Neutrophil (primary cell): ENCODE results near the gene PAX8.

Source experiments
- H3K27ac ChIP-seq: fragments of 200-600 bp; sonication (generic); 2 replicates; pipeline ENCODE4 v1.5.1; 2016; ENCODE audit warnings: mild to moderate bottlenecking, moderate library complexity
- H3K27me3 ChIP-seq: fragments of 200-600 bp; sonication (generic); 2 replicates; pipeline ENCODE4 v1.6.0; 2016; ENCODE audit warnings: mild to moderate bottlenecking
- H3K36me3 ChIP-seq: fragments of 200-600 bp; sonication (generic); 2 replicates; pipeline ENCODE4 v1.5.1; 2017
- H3K4me1 ChIP-seq, 2 experiments: fragments of 200-600 bp in 1 of 2; sonication (generic) in 1 of 2; 1 replicate in 1 of 2; 2 replicates in 1 of 2; pipeline versions ENCODE4 v1.5.1 to v1.6.1; 2013 to 2016; ENCODE audit warnings: low read depth in 1 of 2, low read length in 1 of 2, mild to moderate bottlenecking in 1 of 2, moderate library complexity in 1 of 2; ENCODE audit not compliant: control insufficient read depth in 1 of 2, insufficient read depth in 1 of 2
- H3K4me3 ChIP-seq, 2 experiments: fragments of 200-600 bp in 1 of 2; sonication (generic) in 1 of 2; 1 replicate in 1 of 2; 2 replicates in 1 of 2; pipeline ENCODE4 v1.5.1; 2013 to 2016; ENCODE audit warnings: low read depth in 1 of 2, low read length in 1 of 2, mild to moderate bottlenecking in 1 of 2, moderate library complexity in 1 of 2
- H3K9me3 ChIP-seq: fragments of 200-600 bp; sonication (generic); 2 replicates; pipeline ENCODE4 v1.5.1; 2016
- CTCF ChIP-seq: fragments of 200-600 bp; sonication (generic); IDR thresholded peaks from 2 replicates; pipeline ENCODE4 v1.5.1; 2016; ENCODE audit warnings: antibody characterized with exemption

PAX8 gene

GRCh38 chr2:113264713-113265403 is 13.9 kb downstream of the PAX8 start:
- Histone ChIP-seq H3K4me3 (no peak overlapping the region), H3K9me3 (no peaks in the 10 kb centered on the region), H3K27me3 (peaks cover 23% of the 10 kb centered on the region), H3K4me1 (peaks cover 20 to 24% of the 10 kb centered on the region in 2 experiments), H3K36me3 (no peaks in the 10 kb centered on the region), H3K27ac (no peak overlapping the region)
- TF ChIP-seq CTCF, result no peak

GRCh38 chr2:113263546-113263945 is 15.2 kb downstream of the PAX8 start:
- H3K27ac ChIP-seq, result no peak overlapping the region
- TF ChIP-seq CTCF, result no peak
- H3K9me3 ChIP-seq, result no peaks in the 10 kb centered on the region
- H3K4me1 ChIP-seq, result peaks cover 20 to 24% of the 10 kb centered on the region in 2 experiments
- H3K36me3 ChIP-seq, result no peaks in the 10 kb centered on the region
- H3K27me3 ChIP-seq, result peaks cover 23% of the 10 kb centered on the region
- H3K4me3 ChIP-seq, result no peak overlapping the region

- H3K4me3 ChIP-seq, result peak overlapping the region; percentile 3 to 20
- H3K36me3 ChIP-seq, result no peaks in the 10 kb centered on the region
- peaks cover 12% of the 10 kb centered on the region for H3K27me3 ChIP-seq
- peak; percentile 12 for TF ChIP-seq CTCF
- no peaks in the 10 kb centered on the region for H3K9me3 ChIP-seq
- peak overlapping the region; percentile 84 for H3K27ac ChIP-seq
- H3K4me1 ChIP-seq, result peaks cover 30 to 35% of the 10 kb centered on the region in 2 experiments
These were observed 17.7 kb downstream of the PAX8 start for GRCh38 chr2:113260991-113261390.

GRCh38 chr2:113258471-113259147 is 20.1 kb downstream of the PAX8 start:
- peaks cover 30 to 35% of the 10 kb centered on the region in 2 experiments for H3K4me1 ChIP-seq
- no peaks in the 10 kb centered on the region for H3K27me3 ChIP-seq
- H3K4me3 ChIP-seq, result no peak overlapping the region
- no peaks in the 10 kb centered on the region for H3K9me3 ChIP-seq
- no peaks in the 10 kb centered on the region for H3K36me3 ChIP-seq
- no peak overlapping the region for H3K27ac ChIP-seq
- no peak for TF ChIP-seq CTCF

GRCh38 chr2:113257516-113258264 is 21.0 kb downstream of the PAX8 start:
- no peaks in the 10 kb centered on the region for H3K9me3 ChIP-seq
- no peak overlapping the region for H3K4me3 ChIP-seq
- no peaks in the 10 kb centered on the region for H3K36me3 ChIP-seq
- no peak overlapping the region for H3K27ac ChIP-seq
- H3K27me3 ChIP-seq, result no peaks in the 10 kb centered on the region
- no peak for TF ChIP-seq CTCF
- H3K4me1 ChIP-seq, result peaks cover 30 to 35% of the 10 kb centered on the region in 2 experiments
